Kidney (tissue), 14 donors: ENCODE results near the gene DLX1. TPM values are rescaled to one million over a fixed set of nuclear protein-coding genes. Genes with fewer than 3 reads are reported as not detected.

Experiments
- DNase-seq, 5 donors: peaks; one replicate each; pipeline ENCODE4 v3.0.0-alpha.2; 2013 to 2020
- FAIRE-seq: peaks from 2 replicates; lab custom pipeline; 2012; peaks lifted over from hg19 to GRCh38; lab: Jason Lieb, UNC
- H3K27ac ChIP-seq, 2 donors: one replicate each; pipeline ENCODE4 v1.7.0; 2013; ENCODE audit warnings: low read depth in 2 of 2, low read length in 2 of 2, inconsistent platforms in 1 of 2
- H3K27me3 ChIP-seq: one replicate; pipeline ENCODE4 v1.7.1; 2013; ENCODE audit warnings: low read length, inconsistent platforms; ENCODE audit not compliant: control insufficient read depth, insufficient read depth
- H3K36me3 ChIP-seq, 3 donors: one replicate each; pipeline versions ENCODE4 v1.7.0 to v1.7.1; 2013; ENCODE audit warnings: low read length in 3 of 3, control low read depth in 1 of 3, inconsistent platforms in 1 of 3; ENCODE audit not compliant: insufficient read depth in 3 of 3, control insufficient read depth in 2 of 3
- H3K4me1 ChIP-seq, 3 donors: one replicate each; pipeline versions ENCODE4 v1.7.0 to v1.7.1; 2013; ENCODE audit warnings: low read length in 3 of 3, inconsistent platforms in 1 of 3, low read depth in 1 of 3; ENCODE audit not compliant: control insufficient read depth in 2 of 3, insufficient read depth in 2 of 3
- H3K4me3 ChIP-seq, 3 donors: one replicate each; pipeline versions ENCODE4 v1.7.0 to v1.8.1; 2013; ENCODE audit warnings: low read length in 3 of 3, control low read depth in 1 of 3, inconsistent platforms in 1 of 3
- H3K9ac ChIP-seq, 3 donors: one replicate each; pipeline versions ENCODE4 v1.7.0 to v1.7.1; 2013; ENCODE audit warnings: low read length in 3 of 3, control low read depth in 1 of 3, inconsistent platforms in 1 of 3
- H3K9me3 ChIP-seq, 3 donors: one replicate each; pipeline versions ENCODE4 v1.7.0 to v1.7.1; 2013; ENCODE audit warnings: low read length in 3 of 3, control low read depth in 1 of 3, inconsistent platforms in 1 of 3; ENCODE audit not compliant: control insufficient read depth in 2 of 3, insufficient read depth in 1 of 3
- intact Hi-C: fragments of 100-400 bp; cut with DNase I; formaldehyde crosslinking; loops from one replicate; pipeline ENCODE4 v1.11.1; 2022
- polyA plus RNA-seq: library from polyadenylated mRNA; stranded (reverse); fragments of 350-450 nt; fragmentation: Illumina TruSeq; extraction: RNeasy Lipid Tissue Mini Kit (QIAGEN cat#74804); gene quantifications from one replicate; pipeline ENCODE4 v1.2.3, GENCODE V29; 2014; ENCODE audit warnings: low read depth, low replicate concordance; ENCODE audit not compliant: insufficient read depth
- total RNA-seq: library from RNA; stranded (reverse); fragmentation: NEBNext Ultra II Directional; extraction: Animal tissue kit (Norgen Biotek cat#: 25700); gene quantifications from one replicate; pipeline ENCODE4 v1.2.1, GENCODE V29; 2021
- TF ChIP-seq, protein P1 (sequence below): IDR thresholded peaks from 3 replicates; pipeline ENCODE4 v1.5.1; 2012; ENCODE audit warnings: mild to moderate bottlenecking, moderate library complexity, borderline replicate concordance; ENCODE audit not compliant: insufficient read depth; ENCODE audit errors: extremely low read depth
- donor health status: control.
- donor health status: control.
- donor health status: control.
- donor health status: control.
- donor health status: control.
- donor health status: DM: yes; HTN: yes; CAD: no.
- donor health status: Normal renal cell carcinoma (clear cell type).

DLX1 gene
- total and polyA plus RNA-seq, 2 donors from 2014 or later, result not detected

DNA sequence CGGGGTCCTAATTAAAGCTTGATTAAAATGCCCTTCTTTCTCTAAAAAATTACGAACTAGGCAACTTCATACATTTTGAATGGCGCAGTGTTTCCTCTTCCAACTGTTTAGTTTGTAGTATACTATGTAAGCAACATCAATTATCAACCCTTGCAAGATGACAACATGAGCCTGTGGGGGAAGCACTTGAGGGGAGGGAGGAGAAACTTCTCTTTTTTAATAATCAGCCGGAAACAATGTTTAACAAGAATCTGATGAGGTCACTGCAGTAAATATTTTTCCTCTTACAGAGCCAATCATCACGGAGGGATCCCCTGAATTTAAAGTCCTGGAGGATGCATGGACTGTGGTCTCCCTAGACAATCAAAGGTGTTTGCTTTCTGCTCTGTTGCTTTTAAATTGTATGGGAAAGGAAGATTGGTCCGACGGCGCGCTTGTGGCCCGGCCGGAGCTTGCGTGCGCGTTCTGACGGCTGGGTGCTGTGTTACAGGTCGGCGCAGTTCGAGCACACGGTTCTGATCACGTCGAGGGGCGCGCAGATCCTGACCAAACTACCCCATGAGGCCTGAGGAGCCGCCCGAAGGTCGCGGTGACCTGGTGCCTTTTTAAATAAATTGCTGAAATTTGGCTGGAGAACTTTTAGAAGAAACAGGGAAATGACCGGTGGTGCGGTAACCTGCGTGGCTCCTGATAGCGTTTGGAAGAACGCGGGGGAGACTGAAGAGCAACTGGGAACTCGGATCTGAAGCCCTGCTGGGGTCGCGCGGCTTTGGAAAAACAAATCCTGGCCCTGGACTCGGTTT, 5.3 kb upstream of the DLX1 start:
- TF ChIP-seq, protein P1, sequence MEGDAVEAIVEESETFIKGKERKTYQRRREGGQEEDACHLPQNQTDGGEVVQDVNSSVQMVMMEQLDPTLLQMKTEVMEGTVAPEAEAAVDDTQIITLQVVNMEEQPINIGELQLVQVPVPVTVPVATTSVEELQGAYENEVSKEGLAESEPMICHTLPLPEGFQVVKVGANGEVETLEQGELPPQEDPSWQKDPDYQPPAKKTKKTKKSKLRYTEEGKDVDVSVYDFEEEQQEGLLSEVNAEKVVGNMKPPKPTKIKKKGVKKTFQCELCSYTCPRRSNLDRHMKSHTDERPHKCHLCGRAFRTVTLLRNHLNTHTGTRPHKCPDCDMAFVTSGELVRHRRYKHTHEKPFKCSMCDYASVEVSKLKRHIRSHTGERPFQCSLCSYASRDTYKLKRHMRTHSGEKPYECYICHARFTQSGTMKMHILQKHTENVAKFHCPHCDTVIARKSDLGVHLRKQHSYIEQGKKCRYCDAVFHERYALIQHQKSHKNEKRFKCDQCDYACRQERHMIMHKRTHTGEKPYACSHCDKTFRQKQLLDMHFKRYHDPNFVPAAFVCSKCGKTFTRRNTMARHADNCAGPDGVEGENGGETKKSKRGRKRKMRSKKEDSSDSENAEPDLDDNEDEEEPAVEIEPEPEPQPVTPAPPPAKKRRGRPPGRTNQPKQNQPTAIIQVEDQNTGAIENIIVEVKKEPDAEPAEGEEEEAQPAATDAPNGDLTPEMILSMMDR, result no peak
- intact Hi-C loops, result no loop called here
- H3K4me3 ChIP-seq, result no peak overlapping the region
- H3K27ac ChIP-seq, result no peak overlapping the region
- H3K9ac ChIP-seq, result no peak overlapping the region
- no peaks in the 10 kb centered on the region for H3K36me3 ChIP-seq
- peaks cover 70% of the 10 kb centered on the region for H3K27me3 ChIP-seq
- DNase-seq (peak in 3 of 5 donors; percentile 18 to 50 (median 28)), FAIRE-seq (no peak)
- peaks cover 0 to 13% (median 0%) of the 10 kb centered on the region in 3 donors for H3K4me1 ChIP-seq
- peaks cover 0 to 4% (median 0%) of the 10 kb centered on the region in 3 donors for H3K9me3 ChIP-seq

DNA sequence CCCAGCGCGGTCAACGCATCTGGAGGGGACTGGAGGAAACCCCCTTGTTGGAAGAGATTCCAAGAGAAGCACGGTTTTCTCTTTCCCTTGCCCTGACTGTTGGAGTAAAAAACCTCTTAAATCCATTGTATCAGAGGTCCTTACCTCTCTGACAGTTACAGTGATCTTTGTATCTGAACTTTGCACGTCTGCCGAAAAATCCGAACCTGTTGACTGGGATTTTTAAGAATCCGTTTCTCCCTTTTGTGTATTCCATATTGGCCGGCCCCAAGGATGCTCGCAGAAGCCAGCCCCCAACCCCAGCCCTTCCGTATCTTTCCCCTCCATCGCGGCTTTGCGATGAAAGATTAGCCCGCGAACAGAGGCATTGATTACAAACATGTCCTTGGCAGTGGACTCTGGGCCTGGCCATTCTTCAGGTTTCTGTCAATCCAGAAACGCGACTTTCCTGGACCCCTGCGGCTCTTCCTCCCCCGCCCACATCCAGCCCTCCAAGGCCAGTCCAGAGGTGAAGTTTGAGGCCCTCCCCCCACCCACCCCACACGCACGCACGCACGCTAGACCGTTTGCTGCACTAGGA, 4.6 kb upstream of the DLX1 start:
- H3K9me3 ChIP-seq, result peaks cover 0 to 4% (median 0%) of the 10 kb centered on the region in 3 donors
- TF ChIP-seq, protein P1, result no peak
- H3K27me3 ChIP-seq, result peaks cover 74% of the 10 kb centered on the region
- no peak for FAIRE-seq
- no peak overlapping the region for H3K9ac ChIP-seq
- H3K4me1 ChIP-seq, result peaks cover 0 to 19% (median 0%) of the 10 kb centered on the region in 3 donors
- no peak overlapping the region for H3K4me3 ChIP-seq
- no peak overlapping the region for H3K27ac ChIP-seq
- intact Hi-C loops, result no loop called here
- DNase-seq, result peak in 1 of 5 donors; percentile 35
- no peaks in the 10 kb centered on the region for H3K36me3 ChIP-seq

DNA sequence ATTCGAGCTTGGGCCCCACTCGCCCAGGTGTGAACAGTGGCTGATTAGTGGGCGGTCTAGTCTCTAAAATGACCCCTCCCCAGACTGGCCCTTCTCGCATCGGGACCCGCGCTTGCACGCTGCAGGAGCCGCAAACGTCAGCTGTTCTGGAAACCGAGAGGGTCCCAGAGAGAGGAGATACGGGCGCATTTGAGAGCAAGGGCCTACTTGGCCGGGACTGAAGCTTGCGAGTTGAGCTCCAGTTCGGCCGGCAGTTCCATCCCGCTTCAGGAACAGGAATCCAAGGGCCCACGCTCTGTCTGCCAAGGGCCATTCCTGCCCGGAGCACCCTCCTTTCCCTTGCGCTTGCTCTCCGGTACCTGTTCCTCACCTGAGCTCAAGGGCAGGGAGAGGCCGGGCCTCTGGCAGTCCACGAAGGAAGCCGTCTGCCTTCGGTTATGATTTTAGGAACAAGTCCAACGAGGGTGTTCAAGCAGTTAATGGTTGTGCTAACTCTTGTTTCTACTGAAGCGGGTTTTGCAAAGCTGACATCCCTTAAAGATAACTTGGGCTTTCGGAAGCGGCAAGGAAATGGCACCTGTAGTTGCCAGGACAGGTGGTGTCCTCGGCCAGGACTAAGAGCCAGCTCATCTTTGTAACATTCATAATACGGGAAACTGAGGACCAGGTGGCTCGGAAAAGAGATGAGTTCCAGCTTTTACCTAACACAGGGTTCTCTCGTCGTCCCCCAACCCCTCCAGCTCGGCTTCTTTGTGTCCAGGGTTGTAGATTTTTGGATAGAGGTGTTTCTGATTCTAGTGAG, 3.9 kb upstream of the DLX1 start:
- FAIRE-seq, result no peak
- Histone ChIP-seq H3K4me1 (peaks cover 0 to 20% (median 0%) of the 10 kb centered on the region in 3 donors), H3K4me3 (no peak overlapping the region), H3K27ac (no peak overlapping the region), H3K36me3 (no peaks in the 10 kb centered on the region), H3K27me3 (peaks cover 80% of the 10 kb centered on the region), H3K9me3 (peaks cover 0 to 4% (median 0%) of the 10 kb centered on the region in 3 donors), H3K9ac (no peak overlapping the region)
- intact Hi-C loops, result no loop called here
- DNase-seq, result peak in 4 of 5 donors; percentile 33 to 58 (median 52)
- TF ChIP-seq, protein P1, result no peak
